Daoy (cell line): ENCODE measurements around the gene ETFB. TPM values are rescaled to one million over a fixed set of nuclear protein-coding genes. Genes with fewer than 3 reads are reported as not detected.

ENCODE experiments used
- DNase-seq: peaks from one replicate; pipeline ENCODE4 v3.0.0-alpha.2; 2015; ENCODE audit warnings: low read depth
- total RNA-seq: library from RNA; depleted of rRNA; stranded (reverse); fragments of >200 nt; shearing (Covaris generic); gene quantifications from 2 replicates; pipeline ENCODE4 v1.2.3, GENCODE V29; 2014

The ETFB gene
- total RNA-seq, 1 experiment from 2014 or later, result 155 TPM

DNA sequence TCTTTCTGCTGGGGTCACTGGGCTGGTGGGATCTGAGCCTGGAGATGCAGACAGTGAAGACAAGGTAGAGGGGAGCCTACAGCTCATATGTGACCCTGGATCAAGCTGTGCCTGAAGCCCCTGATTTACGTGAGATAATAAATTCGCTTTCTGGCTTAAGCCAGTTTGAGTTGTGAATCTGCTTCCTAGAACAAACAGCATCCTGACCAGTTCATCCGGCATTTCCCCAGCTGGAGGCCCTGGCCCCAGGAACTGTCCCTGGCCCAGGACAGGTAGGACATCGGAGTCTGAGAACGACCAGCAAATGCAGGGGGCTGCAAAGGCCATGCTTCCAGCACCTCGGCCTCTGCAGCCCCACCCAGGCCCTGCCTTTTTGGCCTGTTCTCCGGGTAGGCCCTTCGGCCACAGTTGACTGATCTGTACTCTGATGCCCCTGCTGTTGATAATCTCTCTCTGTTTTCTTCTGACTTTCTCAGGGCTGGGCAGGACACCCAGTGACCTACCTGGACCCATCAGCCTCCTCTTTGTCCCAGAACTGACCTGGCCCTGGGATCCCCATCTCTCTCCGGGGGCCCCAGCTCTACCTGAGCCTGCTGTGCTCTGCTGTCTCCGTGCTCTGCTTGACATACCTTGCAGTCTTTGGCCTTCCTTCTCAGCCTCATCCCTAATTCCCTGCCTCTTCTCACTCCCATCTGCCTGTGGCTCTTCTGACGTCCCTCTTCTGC lies 14.8 kb downstream of the ETFB start:
- no peak for DNase-seq

DNA sequence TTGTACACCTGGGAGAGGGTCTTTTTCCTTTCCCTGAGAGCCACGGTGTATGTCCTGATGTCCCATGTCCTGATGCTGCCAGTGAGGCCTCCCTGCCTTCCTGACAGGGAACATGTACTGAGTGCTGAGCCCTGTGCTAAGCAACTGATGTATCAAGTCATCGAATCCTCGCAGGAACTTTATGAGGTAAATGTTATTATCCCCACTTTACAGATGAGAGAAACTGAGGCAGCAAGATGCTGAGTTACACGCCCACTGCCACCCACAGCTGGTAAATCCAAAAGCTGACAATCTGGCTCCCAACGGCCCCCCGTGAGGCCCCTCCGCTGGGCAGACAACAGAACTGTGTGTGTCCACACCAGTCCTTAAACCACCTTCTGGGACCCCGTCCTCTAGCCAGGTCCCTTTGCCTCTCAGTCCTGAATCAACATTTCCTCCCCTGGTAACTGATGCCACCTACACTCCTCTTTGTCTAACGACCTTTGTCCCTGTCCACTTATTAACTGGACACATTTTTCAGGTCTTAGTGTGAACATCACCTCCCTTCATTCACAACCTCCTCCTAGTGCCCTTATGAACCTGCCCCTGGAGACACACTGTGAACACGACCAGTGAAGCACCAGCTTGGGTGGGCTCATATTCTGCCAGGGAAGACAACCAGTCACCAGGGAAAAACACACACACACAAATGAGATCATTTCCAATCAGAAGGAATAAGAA lies 18.8 kb downstream of the ETFB start:
- DNase-seq, result no peak

DNA sequence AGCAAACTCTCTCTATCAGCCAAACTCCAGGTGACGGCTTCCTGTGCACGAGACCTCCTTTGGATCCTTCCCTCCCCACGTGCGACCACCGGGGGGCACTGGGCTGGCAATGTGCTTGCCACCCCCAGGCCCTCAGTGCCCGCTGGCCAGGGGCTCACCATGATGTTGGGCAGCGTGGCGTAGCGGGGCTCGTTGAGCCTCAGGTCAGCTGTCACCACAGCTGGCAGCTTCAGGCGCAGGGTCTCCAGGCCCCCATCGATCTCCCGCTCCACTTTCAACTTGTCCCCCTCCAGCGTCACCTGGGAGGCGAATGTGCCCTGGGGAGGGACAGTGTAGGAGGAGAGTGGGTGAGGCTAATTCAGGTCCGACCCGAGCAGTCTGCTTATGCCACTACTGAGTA lies 19.4 kb downstream of the ETFB start:
- no peak for DNase-seq

DNA sequence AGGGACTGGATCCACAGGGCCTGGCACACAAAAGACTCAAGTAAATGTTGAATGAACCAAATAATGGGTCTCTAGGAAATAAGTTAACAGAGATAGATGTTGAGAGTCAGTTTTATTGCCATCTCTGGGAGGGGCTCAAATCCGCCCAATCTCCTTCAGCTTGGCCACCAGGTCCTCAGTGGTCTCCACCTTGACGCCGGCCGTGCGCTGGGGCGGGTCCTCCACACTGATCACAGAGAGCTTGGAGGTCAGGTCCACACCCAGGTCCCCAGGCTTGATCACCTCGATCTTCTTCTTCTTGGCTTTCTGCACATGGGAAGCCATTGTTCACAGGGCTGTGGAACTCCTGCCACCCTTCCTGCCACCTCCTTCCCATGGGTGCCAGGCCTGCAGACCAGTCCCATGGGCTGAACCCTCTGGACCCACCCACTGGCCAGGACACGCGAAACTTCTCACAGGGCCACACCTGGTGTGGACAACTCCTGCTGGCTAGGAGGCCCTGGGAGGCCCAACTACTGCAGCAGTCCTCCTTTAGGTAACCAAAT lies 21.0 kb downstream of the ETFB start:
- DNase-seq, result no peak

DNA sequence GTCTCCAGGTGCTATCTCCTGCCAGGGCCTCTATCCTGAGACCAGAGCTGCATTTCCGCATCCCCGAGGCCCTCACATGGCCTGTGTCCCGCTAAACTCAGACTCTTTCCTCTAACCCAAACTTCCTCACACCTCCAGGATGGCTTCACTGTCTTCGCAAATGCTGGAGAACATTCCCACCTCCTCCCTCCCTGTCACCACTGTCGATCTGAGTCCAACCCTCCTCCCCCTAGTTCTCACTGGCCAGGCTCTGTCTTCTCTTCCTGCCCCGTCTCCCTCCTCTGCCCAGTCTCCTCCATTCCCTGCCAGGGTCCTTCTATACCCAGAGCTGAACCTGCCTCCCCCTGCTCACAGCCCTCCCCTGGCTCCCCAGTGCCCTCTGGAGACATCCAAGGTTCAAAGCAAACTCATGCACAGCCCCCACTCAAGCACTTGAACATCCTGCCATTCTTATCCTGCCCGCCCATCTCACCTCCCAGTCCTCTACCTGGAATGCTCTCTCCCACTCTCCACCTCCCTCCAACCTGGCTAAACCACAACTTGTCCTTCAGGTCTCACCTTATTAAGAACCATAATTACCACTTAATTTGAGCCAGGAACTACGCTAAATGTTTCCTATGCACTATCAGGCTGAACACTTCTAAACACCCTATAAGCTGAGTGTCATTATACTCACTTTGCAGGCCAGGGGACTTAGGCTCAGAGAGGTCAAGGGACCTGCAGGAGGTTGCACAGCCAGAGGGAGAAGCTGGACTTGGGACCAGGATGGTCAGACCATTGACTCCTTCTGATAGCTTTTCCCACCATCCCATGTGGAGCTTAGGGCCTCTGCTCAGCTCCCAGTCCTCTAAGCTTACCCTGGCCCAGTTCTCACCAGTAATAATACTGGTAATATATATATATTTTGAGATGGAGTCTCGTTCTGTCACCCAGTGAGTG lies 23.3 kb downstream of the ETFB start:
- no peak for DNase-seq

DNA sequence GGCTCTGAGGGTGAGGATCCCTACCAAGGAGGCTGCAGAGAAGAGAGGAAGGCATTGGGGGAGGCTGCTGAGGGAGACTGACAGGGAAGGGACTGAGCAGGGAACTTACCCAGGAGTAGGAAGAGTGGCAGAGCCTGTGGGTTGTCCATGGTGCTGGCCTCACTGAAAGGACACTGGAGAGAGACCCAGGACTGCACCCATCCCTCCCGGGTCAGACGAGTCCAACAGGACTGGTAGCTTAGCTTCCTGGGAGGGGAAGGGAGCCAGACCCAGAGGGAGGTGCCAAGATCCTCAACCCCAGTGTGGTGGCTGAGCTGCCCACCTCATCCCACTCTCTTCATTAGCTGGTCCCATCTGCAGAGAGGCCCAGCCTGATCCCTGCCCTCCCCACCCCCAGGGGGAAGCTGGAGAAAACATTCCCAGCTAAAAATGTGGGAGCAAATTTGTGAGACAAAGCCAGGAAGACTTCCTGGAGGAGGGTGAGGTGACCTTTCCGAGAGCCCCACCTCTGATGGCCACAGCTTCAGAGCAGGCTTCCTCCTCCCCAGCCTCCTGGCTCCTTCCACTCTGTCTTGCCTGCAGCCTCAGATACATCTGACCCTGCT lies 24.1 kb downstream of the ETFB start, which contains the start of gene VSIG10L:
VSIG10L (minus strand) TSS at position 164 of the 605 bp plus-strand sequence; CDS start at position 149, 15 bp downstream.
- DNase-seq, result no peak

DNA sequence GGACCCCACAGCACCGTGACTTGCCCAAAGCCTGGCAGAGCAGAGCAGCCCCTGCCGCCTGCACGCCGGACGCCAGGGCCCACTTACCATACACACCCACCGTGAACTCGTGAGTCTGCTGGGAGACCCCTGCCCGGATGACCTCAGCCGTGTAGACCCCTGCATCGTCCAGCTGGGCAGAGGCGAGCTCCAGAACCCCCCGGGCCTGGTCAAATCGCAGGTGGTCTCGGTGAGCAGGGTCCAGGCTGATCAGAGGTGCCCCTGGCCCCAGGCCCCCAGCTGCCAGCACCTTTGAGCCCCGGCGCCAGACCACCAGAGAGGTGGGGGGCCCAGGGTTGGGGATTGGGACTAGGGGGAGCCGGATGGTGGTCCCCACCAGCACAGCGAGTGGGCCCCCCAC lies 25.1 kb downstream of the ETFB start:
- DNase-seq, result no peak

DNA sequence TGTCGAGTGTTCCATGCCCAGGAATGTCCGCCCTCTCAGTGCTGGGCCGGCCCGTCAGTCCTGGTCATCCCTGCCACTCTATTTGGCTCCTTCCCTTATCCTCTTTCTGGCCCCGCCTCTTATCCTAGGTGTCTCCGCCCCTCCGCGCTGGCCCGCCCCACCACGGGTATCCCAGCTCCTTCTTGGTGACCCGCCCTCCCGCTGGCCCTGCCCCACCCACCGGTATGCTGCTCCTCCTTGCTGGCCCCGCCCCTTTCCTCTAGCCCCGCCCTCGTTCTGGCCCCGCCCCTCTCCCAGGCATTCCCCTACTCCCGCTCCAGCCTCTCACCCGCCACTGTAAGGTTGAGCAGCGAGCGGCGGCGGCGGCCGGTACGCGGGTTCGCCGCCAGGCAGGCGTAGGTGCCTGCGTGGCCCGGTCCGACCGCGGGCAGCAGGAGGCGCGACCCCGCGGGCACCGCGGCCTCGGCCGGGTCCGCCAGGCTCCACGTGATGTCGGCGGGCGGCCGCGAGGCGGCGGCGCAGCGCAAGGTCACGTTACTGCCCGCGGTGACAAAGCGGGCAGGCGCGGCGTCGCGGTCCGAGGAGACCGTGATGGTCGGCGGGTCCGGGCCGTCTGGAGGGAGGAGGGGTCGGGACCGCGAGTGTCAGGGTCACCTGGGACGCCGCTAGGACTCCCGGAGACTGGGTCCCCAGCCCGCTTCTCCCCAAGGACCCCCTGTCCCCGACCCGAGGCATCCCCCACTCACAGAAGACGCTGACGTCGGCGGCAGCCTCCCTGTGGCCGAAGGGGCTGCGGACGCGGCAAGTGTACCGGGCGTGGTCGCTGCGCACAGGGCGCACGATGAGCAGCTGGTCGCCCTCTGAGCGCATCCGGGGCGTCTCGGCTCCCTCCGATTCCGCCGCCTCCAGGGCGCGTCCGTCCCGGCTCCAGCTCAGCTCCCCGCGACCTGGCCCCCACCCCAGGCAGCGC lies 26.2 kb downstream of the ETFB start:
- peak; percentile 98 for DNase-seq

DNA sequence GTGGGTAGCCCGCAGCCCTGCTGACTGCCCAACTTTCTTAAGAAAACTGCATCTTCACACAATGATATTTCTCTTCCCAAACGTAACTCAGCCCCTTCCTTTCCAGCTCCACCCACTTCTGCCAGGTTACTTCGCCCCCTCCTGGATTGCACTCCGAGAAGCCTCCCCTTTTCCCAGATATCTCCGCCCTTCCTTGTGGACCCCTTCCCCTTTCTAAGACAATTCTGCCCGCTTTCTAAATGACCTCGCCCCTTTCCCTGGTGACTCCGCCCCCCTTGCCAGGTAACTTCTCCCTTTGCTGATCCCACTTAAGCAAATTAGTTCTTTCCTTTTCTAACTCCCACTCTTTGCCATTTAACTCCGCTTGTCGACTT lies 26.9 kb downstream of the ETFB start:
- DNase-seq, result no peak

DNA sequence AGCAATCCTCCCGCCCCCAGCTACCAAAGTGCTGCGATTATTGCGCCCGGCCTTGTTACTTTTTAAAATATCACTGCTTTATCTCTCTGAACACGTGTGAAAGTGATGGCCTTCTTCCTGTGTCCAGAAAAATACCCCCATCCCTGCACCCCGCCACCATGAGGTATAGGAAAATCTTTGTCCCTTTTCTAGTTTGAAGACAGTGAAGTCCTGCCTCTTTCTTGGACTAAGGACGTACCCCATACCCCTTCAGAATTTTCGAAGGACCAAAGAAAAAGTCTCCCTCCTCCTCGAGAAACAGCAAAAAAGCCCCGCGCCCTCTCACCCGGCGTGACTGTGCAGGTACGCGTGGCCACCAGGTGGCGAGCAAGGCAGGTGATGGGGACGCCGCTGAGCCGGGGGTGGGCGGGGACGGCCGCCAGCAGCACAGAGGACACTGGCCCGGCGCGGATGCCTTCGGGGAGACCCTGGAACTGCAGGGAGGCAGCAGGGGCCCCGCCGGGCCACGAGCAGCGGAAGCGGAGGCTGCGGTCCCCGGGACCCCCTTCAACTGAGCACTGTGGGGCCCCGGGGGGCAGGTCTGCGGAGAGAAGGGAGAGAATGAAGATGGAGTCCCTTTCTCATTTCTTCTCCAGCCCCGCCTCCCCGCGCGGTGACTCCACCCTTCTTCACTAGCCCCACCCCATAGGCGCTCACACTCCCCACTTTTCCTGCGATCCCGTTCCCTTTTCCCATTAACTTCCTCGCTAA lies 27.4 kb downstream of the ETFB start:
- DNase-seq, result peak; percentile 90

DNA sequence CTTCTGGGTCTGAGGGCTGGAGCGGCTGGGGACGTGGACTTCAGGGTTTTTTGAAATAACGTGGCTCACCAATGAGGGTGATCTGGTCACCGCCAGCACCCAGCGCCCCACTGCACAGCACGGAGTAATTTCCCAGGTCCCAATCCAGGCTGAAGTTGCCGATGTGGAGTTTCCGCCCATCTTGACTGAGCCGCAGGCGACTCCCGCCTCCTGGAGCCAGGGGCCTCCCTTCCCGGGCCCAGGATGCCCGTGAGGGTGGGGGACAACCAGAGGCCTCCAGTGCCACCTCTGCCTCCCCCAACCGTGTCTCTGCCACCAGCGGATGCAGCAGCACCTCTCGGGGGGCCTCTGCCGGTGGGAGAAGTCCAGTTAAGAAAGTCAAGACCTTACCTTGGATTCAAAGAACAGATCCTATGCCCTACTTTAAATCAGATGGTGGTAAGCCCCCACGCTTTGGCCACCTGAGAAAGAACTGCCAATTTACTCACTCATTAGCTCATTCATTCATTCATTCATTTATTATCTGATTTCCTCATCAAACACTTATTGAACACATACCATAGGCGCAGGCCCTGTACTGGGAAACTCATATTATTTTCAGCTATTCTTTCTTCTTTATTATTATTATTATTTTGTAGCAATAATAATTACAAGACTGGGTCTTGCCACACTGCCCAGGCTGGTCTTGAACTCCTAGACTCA lies 28.2 kb downstream of the ETFB start:
- no peak for DNase-seq

DNA sequence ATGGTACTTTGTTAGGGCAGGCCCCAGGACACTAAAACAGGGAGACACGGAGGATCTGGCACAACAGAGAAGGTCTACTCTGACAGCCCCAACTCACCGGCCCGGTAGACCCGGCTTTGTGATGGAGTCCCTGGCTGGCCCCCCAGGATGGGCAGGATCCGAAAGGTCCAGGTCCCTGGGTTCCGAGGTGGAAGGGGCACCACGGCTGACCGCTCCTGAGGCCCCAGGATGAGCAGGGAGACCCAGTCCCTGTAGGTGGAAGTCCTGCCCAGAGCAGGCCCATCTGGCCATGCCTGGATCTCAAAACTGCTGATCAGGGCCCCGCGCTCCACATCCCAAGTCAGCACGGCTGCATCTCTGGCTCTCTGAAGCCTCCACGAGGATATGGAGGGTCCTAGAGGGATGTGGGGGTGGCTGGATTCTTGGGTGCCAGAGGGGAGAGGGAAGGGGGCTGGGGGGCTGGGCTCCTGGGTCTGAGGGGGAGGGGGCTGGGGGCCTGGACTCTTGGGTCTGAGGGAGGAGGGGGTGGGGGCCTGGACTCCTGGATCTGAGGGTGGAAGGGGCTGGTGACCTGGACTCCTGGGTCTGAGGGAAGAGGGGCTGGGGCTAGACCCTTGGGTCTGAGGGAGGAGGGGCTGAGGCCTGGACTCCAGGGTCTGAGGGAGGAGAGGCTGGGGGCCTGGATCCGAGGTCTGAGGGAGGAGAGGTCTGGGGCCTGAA lies 28.9 kb downstream of the ETFB start:
- no peak for DNase-seq

DNA sequence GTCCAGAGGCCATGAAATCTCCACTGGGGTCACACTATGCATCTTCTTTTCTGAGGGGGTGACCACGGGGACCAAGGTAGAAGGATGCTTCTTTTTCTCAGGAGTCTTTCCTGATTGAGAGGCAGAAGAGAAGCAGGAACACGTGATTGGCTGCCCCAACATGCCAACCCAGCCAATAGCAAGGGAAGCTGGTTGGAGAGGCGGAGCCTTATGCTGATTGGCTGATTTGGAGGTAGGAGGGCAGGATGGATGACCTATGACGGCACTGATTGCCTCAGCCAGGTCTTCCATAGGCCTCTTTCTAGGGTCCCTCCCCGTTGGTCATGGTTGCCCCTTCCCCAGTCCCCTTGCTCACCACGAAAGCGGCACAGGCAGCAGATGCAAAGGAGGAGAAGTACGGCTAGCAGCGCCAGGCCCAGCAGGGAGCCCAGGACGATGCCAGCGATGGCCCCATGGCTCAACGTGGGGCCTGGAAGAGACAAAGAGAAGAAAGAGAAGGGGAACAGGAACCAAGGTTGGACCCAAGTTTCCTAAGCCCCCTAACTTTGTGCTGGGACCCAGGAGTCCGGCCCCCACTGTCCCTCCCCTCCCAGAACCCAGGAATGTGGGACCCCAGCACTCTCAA lies 32.2 kb downstream of the ETFB start:
- peak; percentile 42 for DNase-seq

DNA sequence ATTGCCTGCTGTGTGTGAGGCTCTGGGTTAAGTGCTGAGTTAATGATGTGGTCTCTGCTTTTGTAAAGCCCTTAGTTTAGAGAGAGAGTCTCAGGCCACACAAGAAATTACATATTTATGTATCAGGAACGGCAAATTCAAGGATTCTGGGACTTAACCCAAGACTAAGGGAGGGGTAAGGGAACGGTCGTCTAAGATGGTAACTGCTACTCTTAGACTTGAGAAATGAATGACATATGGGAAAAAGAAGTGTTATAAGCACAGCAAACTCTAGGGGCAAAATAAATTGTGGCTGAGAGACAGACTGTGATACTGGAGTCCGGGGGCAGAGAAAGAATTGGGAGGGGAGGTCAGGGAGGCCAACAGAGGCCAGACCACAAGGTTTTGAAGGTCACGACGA lies 34.5 kb downstream of the ETFB start:
- DNase-seq, result no peak

DNA sequence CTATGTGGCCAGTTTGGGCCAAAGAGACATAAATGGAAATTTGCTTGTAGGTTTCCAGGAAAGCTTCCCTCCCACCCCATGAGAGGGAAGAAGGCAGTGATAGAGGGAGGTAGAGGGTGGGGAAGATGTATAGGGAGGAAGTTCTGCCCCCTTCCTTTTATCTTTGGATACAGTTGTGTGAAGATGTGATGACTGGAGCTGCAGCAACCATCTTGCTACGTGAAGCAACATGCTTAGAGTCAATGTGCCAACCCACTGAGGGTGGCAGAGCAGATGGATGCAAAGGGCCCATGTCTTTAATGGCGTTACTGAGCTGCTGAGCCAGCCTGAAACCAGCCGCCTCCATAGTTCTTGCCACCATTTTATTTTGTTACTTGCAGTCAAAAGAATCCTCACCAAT lies 35.0 kb downstream of the ETFB start:
- no peak for DNase-seq

DNA sequence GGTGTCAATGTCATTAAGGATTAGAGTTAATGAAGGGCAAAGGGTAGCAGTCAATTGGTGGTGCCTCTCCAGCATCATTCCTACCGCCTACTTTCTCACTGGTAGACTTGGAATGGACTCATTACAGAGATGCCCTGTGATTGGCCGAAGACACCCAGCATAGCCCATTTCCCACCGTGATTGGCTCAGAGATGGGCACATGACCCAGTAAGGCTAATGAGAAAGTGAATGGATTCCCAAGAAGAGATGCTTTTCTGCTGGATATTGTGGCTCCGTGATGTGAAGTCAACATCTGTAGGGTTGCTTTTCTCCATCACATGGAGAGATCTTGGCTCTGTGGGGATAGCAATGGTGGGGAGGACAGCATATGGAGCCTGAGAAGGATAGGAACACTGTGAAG lies 35.8 kb downstream of the ETFB start:
- no peak for DNase-seq

DNA sequence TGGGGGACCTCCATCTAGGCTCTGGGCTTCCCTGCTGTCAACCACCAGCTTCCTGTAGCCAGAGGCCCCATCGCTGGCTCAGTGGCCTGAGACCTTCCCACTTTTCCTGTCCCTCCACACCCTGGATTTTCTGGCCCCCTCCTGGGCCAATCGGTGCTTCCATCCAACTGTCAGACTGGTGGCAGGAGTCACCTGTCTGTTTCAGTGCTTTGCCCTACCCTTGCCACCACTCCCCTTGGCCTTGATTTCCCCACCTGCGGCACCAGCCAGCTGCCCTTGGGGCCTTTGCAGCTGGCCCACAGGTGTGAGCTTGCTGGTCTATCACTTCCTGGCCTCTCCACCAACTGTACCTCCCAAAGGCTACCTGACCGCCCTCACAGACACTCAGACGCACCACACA lies 36.8 kb downstream of the ETFB start:
- DNase-seq, result no peak
